Naive thymus-derived CD8-positive, alpha-beta T cell (primary cell): ENCODE results near the gene ASS1. TPM values are rescaled to one million over a fixed set of nuclear protein-coding genes. Genes with fewer than 3 reads are reported as not detected.
"Not testable (repeated sequence)": the region's sequence is repeated elsewhere in the genome, so short reads cannot be mapped to it uniquely, and the experiment has no call there.

ENCODE experiments used
- ATAC-seq, 2 donors: fragments of 150-1000 bp; cut with Tn5 transposase in 1 of 2; sonication (Bioruptor Pico), chemical (Tn5 transposase) in 1 of 2; 1 replicate in 1 of 2; 2 replicates in 1 of 2; pipeline ENCODE4 v1.10.0; 2021; ENCODE audit warnings: mild to moderate bottlenecking in 2 of 2, moderate library complexity in 2 of 2
- POLR2A ChIA-PET: fragments of 350-600 bp; sonication (Branson Sonifier 250); formaldehyde crosslinking; loops from one replicate; lab custom pipeline; 2021; ENCODE audit warnings: antibody characterized with exemption; lab: Charles Lee
- DNase-seq, 10 donors: peaks; one replicate each; pipeline versions ENCODE4 v3.0.0 to v3.0.0-alpha.2; 2020 to 2022
- H3K27ac Mint-ChIP-seq, 10 donors: one replicate each; pipeline ENCODE4 v1.8.0; 2020 to 2022; ENCODE audit warnings: mild to moderate bottlenecking in 10 of 10, mixed read lengths in 10 of 10, moderate library complexity in 4 of 10, inconsistent platforms in 1 of 10
- H3K27me3 Mint-ChIP-seq, 5 donors: one replicate each; pipeline ENCODE4 v1.8.0; 2021 to 2022; ENCODE audit warnings: mixed read lengths in 5 of 5
- H3K36me3 Mint-ChIP-seq, 3 donors: one replicate each; pipeline ENCODE4 v1.8.0; 2020 to 2022; ENCODE audit warnings: mixed read lengths in 3 of 3, mild to moderate bottlenecking in 2 of 3, inconsistent platforms in 1 of 3
- H3K4me1 Mint-ChIP-seq, 4 donors: one replicate each; pipeline ENCODE4 v1.8.0; 2021 to 2022; ENCODE audit warnings: mixed read lengths in 4 of 4
- H3K4me3 Mint-ChIP-seq, 10 donors: one replicate each; pipeline ENCODE4 v1.8.0; 2020 to 2022; ENCODE audit warnings: mild to moderate bottlenecking in 10 of 10, mixed read lengths in 10 of 10, moderate library complexity in 6 of 10, inconsistent platforms in 1 of 10
- H3K9me3 Mint-ChIP-seq, 9 donors: one replicate each; pipeline ENCODE4 v1.8.0; 2020 to 2022; ENCODE audit warnings: mixed read lengths in 9 of 9, mild to moderate bottlenecking in 3 of 9, inconsistent platforms in 1 of 9, moderate library complexity in 1 of 9
- polyA plus RNA-seq, 3 donors: library from polyadenylated mRNA; unstranded; fragments of 300-500 nt; fragmentation: Illumina TruSeq; gene quantifications; one replicate each; pipeline ENCODE4 v1.2.3, GENCODE V29; 2021
- total RNA-seq, 8 experiments: library from RNA in 2 of 8; stranded (reverse) in 2 of 8; gene quantifications; one replicate each; pipeline ENCODE4 v1.2.3 and lab custom pipeline; 2021 to 2026

Gene ASS1
- total and polyA plus RNA-seq, 5 experiments from 2014 or later = not detected

GRCh38 chr9:130431536-130432303 is 13.0 kb upstream of the ASS1 start:
- Mint-ChIP-seq H3K9me3 (peaks cover 0 to 7% (median 0%) of the 10 kb centered on the region in 9 donors), H3K4me1 (peaks cover 0 to 8% (median 2%) of the 10 kb centered on the region in 4 donors), H3K27ac (no peak overlapping the region), H3K36me3 (no peaks in the 10 kb centered on the region), H3K27me3 (peaks cover 10 to 67% (median 26%) of the 10 kb centered on the region in 5 donors), H3K4me3 (peak overlapping the region in 1 of 10 donors; percentile 53)
- DNase-seq (no peak), ATAC-seq (no peak)
- POLR2A ChIA-PET = no interaction called here

- H3K27ac Mint-ChIP-seq = no peak overlapping the region
- POLR2A ChIA-PET = no interaction called here
- DNase-seq = no peak
- H3K4me1 Mint-ChIP-seq = peaks cover 0 to 8% (median 2%) of the 10 kb centered on the region in 4 donors
- no peak for ATAC-seq
- H3K27me3 Mint-ChIP-seq = peaks cover 10 to 74% (median 30%) of the 10 kb centered on the region in 5 donors
- peak overlapping the region in 5 of 10 donors; percentile 20 to 53 (median 36) for H3K4me3 Mint-ChIP-seq
- H3K36me3 Mint-ChIP-seq = no peaks in the 10 kb centered on the region
- H3K9me3 Mint-ChIP-seq = peaks cover 0 to 7% (median 0%) of the 10 kb centered on the region in 9 donors
These were observed 12.4 kb upstream of the ASS1 start for GRCh38 chr9:130432362-130432761.

- POLR2A ChIA-PET = no interaction called here
- peaks cover 0 to 8% (median 2%) of the 10 kb centered on the region in 4 donors for H3K4me1 Mint-ChIP-seq
- peaks cover 10 to 77% (median 31%) of the 10 kb centered on the region in 5 donors for H3K27me3 Mint-ChIP-seq
- ATAC-seq = peak in 1 of 2 donors; percentile 4
- H3K36me3 Mint-ChIP-seq = no peaks in the 10 kb centered on the region
- H3K9me3 Mint-ChIP-seq = peaks cover 0 to 7% (median 0%) of the 10 kb centered on the region in 9 donors
- no peak overlapping the region for H3K27ac Mint-ChIP-seq
- peak overlapping the region in 7 of 10 donors; percentile 3 to 53 (median 36) for H3K4me3 Mint-ChIP-seq
- no peak for DNase-seq
These were observed 12.0 kb upstream of the ASS1 start for GRCh38 chr9:130432796-130433167.

- H3K27ac Mint-ChIP-seq = no peak overlapping the region
- H3K36me3 Mint-ChIP-seq = no peaks in the 10 kb centered on the region
- peak overlapping the region in 7 of 10 donors; percentile 3 to 53 (median 36) for H3K4me3 Mint-ChIP-seq
- POLR2A ChIA-PET = no interaction called here
- ATAC-seq = peak; percentile 92 to 98
- H3K9me3 Mint-ChIP-seq = peaks cover 0 to 7% (median 0%) of the 10 kb centered on the region in 9 donors
- peak in 7 of 10 donors; percentile 16 to 45 (median 19) for DNase-seq
- peaks cover 0 to 8% (median 2%) of the 10 kb centered on the region in 4 donors for H3K4me1 Mint-ChIP-seq
- peaks cover 12 to 78% (median 31%) of the 10 kb centered on the region in 5 donors for H3K27me3 Mint-ChIP-seq
These were observed 11.4 kb upstream of the ASS1 start for GRCh38 chr9:130433168-130433946.

GRCh38 chr9:130433947-130434262 is 10.9 kb upstream of the ASS1 start:
- no peak for DNase-seq
- no peak for ATAC-seq
- Mint-ChIP-seq H3K4me3 (peak overlapping the region in 1 of 10 donors; percentile 53), H3K27ac (no peak overlapping the region), H3K9me3 (peaks cover 0 to 8% (median 0%) of the 10 kb centered on the region in 9 donors), H3K27me3 (peaks cover 12 to 79% (median 33%) of the 10 kb centered on the region in 5 donors), H3K4me1 (peaks cover 0 to 8% (median 2%) of the 10 kb centered on the region in 4 donors), H3K36me3 (no peaks in the 10 kb centered on the region)
- POLR2A ChIA-PET = no interaction called here

GRCh38 chr9:130434656-130435055 is 10.1 kb upstream of the ASS1 start:
- H3K27me3 Mint-ChIP-seq = peaks cover 12 to 79% (median 38%) of the 10 kb centered on the region in 5 donors
- H3K27ac Mint-ChIP-seq, H3K4me1 Mint-ChIP-seq, POLR2A ChIA-PET, DNase-seq, ATAC-seq, H3K4me3 Mint-ChIP-seq, H3K36me3 Mint-ChIP-seq, H3K9me3 Mint-ChIP-seq: not testable (repeated sequence)

DNA sequence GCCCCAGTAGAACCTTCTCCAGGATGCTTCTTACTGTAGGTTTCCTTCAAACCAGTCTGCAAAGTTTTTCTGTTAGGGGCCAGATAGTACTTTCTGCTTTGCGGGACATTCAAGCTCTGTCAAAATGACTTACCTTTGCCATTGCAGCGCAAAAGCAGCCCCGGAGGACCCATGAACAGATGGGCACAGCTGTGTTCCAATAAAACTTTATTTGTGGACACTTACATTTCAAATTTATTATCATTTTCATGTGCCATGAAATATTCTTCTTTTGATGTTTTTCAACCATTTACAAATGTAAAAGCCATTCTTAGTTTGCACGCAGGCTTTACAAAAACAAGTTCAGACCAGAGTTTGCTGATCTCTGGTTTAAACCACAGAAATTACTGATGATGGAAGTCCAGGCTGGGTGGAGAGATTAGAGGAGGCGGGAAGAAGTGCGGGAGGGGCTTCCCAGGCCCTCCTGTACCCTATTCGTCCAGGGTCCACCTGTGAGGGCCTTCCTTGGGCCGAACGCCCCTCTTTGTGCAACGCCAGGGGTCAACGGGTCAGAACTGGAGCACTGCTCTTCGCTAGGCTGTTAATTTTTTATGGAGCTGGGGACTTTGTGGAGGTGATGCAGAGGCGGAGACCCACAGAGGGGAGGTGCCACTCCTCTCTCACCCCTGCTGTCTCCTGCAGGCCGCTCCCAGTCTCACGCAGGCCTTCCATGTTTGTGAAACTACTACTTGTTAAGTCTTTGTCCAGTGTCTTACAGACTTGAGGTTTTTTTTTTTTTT is 7.6 kb upstream of the ASS1 start:
- H3K36me3 Mint-ChIP-seq = peaks cover 2 to 13% (median 11%) of the 10 kb centered on the region in 3 donors

DNA sequence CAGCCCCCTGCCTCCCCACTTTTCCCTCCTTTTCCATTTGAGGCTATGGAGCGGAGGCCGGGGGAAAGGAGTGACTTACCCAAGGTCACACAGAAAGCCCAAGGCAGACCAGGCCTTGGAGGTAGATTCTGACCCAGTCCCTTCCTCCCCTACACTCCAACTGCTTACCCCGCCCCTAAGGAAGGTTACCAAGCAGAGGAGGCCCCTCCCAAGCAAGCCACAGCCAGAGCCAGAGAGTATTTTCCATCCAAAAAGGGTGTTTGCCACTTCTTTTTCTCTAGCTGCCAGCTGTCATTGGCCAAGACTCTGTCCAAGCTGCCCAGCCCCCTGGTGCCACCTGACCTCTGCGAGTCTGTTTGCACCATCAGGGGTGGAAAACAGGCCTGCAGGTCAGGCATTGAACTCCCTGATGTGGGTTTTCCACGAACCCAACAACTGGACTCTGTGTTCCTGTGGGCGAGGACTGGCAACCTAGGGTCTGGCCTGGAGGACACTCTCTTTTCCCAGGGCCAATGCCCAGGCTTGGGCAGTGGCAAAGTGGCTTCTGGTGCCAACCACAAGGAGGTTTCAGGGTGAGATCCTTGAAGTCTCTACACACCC is 6.3 kb upstream of the ASS1 start:
- Mint-ChIP-seq H3K36me3 (peaks cover 2 to 15% (median 11%) of the 10 kb centered on the region in 3 donors), H3K4me1 (peaks cover 0 to 2% (median 0%) of the 10 kb centered on the region in 4 donors), H3K4me3 (no peak overlapping the region), H3K9me3 (peaks cover 0 to 30% (median 12%) of the 10 kb centered on the region in 9 donors), H3K27me3 (peaks cover 11 to 63% (median 40%) of the 10 kb centered on the region in 5 donors), H3K27ac (no peak overlapping the region)
- POLR2A ChIA-PET = no interaction called here
- no peak for DNase-seq
- ATAC-seq = no peak

More for the DNA sequence above, 7.6 kb upstream of the ASS1 start:
- peaks cover 0 to 28% (median 12%) of the 10 kb centered on the region in 9 donors for H3K9me3 Mint-ChIP-seq
- DNase-seq (no peak), ATAC-seq (no peak)
- POLR2A ChIA-PET = interaction anchor here (0.7 kb wide), 1 partner anchor 8 kb away, joined by 4 read pairs; no protein-coding TSS in a partner anchor
- peaks cover 10 to 67% (median 38%) of the 10 kb centered on the region in 5 donors for H3K27me3 Mint-ChIP-seq
- peaks cover 0 to 8% (median 1%) of the 10 kb centered on the region in 4 donors for H3K4me1 Mint-ChIP-seq
- H3K4me3 Mint-ChIP-seq = no peak overlapping the region
- no peak overlapping the region for H3K27ac Mint-ChIP-seq

- DNase-seq (no peak), ATAC-seq (no peak)
- H3K27me3 Mint-ChIP-seq = peaks cover 8 to 56% (median 36%) of the 10 kb centered on the region in 5 donors
- no peak overlapping the region for H3K27ac Mint-ChIP-seq
- H3K4me3 Mint-ChIP-seq = no peak overlapping the region
- H3K36me3 Mint-ChIP-seq = peaks cover 2 to 15% (median 11%) of the 10 kb centered on the region in 3 donors
- POLR2A ChIA-PET = interaction anchor here (0.7 kb wide), 1 partner anchor 12 kb away, joined by 4 read pairs; no protein-coding TSS in a partner anchor
- peaks cover 0 to 30% (median 12%) of the 10 kb centered on the region in 9 donors for H3K9me3 Mint-ChIP-seq
- H3K4me1 Mint-ChIP-seq = peaks cover 0 to 2% (median 2%) of the 10 kb centered on the region in 4 donors
These were observed 3.7 kb upstream of the ASS1 start for GRCh38 chr9:130441031-130441430.

DNA sequence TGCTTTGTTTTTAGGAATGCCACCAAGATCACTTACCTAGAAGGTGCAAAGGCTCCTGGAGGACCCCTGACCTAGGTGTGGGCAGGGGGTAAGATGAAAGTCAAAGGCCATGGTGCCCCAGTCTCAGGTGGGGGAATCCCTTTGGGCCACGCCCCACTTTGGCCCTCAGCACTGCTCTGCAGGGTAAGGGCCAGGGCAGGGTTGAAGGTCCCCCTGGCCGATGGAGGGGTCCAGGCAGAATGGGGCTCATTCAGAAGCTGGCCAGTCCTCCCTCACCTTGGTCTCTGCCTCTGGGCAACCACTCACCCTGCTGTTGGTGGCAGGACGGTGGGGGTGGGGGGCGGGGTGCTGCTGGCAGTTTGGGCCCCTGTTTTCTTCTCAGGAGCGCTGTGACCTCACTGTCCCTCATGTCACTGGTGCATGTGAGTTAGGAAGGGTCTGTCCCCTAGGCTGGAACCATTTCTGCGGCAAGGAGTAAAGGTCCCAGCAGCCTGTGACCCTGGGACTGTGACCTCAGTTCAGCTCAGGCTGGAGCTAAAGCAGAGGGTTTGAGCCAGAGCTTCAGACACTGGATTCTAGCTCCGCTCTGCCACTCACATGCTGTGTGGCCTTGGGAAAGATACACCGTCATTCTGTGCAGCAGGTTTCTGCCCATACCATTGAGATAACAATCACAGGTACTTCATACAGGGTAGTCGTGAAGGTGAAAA is 1.9 kb upstream of the ASS1 start:
- POLR2A ChIA-PET = no interaction called here
- Mint-ChIP-seq H3K27me3 (peaks cover 8 to 58% (median 37%) of the 10 kb centered on the region in 5 donors), H3K4me1 (peaks cover 0 to 2% (median 2%) of the 10 kb centered on the region in 4 donors), H3K4me3 (peak overlapping the region in 3 of 10 donors; percentile 10 to 51 (median 18)), H3K27ac (no peak overlapping the region), H3K36me3 (peaks cover 2 to 15% (median 11%) of the 10 kb centered on the region in 3 donors), H3K9me3 (peaks cover 0 to 30% (median 12%) of the 10 kb centered on the region in 9 donors)
- DNase-seq = no peak
- ATAC-seq = no peak

GRCh38 chr9:130443456-130443801 is 1.3 kb upstream of the ASS1 start:
- no peak for ATAC-seq
- POLR2A ChIA-PET = no interaction called here

More at GRCh38 chr9:130443456-130443801, 1.3 kb upstream of the ASS1 start:
- Mint-ChIP-seq H3K4me3 (peak overlapping the region in 8 of 10 donors; percentile 12 to 60 (median 42)), H3K36me3 (peaks cover 2 to 15% (median 11%) of the 10 kb centered on the region in 3 donors), H3K27ac (no peak overlapping the region), H3K9me3 (peaks cover 0 to 30% (median 12%) of the 10 kb centered on the region in 9 donors), H3K4me1 (peaks cover 0 to 2% (median 2%) of the 10 kb centered on the region in 4 donors), H3K27me3 (peaks cover 8 to 62% (median 40%) of the 10 kb centered on the region in 5 donors)
- DNase-seq = no peak
